Fibroblast of lung (primary cell): Measurements from ENCODE around the gene POLD1.

Source experiments
- EZH2 ChIP-seq: IDR thresholded peaks from 2 replicates; pipeline ENCODE4 v1.5.1; 2012; ENCODE audit warnings: low read length, control low read depth, mild to moderate bottlenecking; ENCODE audit errors: missing control alignments
- TF ChIP-seq, protein P1 (sequence below), 2 donors: IDR thresholded peaks in 1 of 2; conservative IDR thresholded peaks in 1 of 2; 1 replicate in 1 of 2; 2 replicates in 1 of 2; pipeline ENCODE4 v1.5.1; 2011 to 2012; ENCODE audit warnings: low read length in 2 of 2, control low read depth in 1 of 2, inconsistent platforms in 1 of 2, low read depth in 1 of 2, mild to moderate bottlenecking in 1 of 2

DNA sequence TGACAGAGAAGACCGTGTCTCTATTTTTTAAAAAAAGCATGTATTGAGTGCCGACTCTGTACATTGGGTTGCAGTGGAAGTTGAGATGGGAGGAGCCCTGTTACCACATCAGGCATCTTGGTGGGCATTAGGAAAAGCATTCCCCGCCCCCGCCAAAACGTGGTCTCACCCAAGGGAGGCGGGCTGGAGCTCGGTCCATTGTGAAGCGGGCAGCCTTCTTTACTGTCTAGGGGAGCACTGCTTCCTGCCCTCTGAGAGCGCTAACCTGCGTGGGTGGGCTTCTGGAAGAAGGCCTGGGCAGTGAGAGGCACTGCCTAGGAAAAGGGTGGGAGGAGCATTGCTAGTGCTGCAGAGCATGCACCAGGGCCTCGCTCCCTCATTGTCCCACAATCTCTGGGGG is 4.0 kb upstream of the POLD1 start:
- TF ChIP-seq, protein P1, sequence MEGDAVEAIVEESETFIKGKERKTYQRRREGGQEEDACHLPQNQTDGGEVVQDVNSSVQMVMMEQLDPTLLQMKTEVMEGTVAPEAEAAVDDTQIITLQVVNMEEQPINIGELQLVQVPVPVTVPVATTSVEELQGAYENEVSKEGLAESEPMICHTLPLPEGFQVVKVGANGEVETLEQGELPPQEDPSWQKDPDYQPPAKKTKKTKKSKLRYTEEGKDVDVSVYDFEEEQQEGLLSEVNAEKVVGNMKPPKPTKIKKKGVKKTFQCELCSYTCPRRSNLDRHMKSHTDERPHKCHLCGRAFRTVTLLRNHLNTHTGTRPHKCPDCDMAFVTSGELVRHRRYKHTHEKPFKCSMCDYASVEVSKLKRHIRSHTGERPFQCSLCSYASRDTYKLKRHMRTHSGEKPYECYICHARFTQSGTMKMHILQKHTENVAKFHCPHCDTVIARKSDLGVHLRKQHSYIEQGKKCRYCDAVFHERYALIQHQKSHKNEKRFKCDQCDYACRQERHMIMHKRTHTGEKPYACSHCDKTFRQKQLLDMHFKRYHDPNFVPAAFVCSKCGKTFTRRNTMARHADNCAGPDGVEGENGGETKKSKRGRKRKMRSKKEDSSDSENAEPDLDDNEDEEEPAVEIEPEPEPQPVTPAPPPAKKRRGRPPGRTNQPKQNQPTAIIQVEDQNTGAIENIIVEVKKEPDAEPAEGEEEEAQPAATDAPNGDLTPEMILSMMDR (conservative IDR thresholded peaks at IDR 0.05 in 1 of 2, IDR thresholded peaks at IDR 0.05 in 1 of 2; ENCODE audit: low read depth in 1 of 2, low read length in 2 of 2): no peak
- no peak for TF ChIP-seq EZH2
